HepG2 (cell line): ENCODE results near the gene MXD1. TPM values are rescaled to one million over a fixed set of nuclear protein-coding genes. Genes with fewer than 3 reads are reported as not detected.

ENCODE experiments used
- ASH2L ChIP-seq: fragments of 300-600, 200-600 bp; sonication (generic); IDR thresholded peaks from 2 replicates; pipeline ENCODE4 v1.7.0; 2017; ENCODE audit warnings: low read depth, mild to moderate bottlenecking, moderate library complexity, mixed read lengths, low read length; ENCODE audit not compliant: insufficient read length
- BHLHE40 ChIP-seq: IDR thresholded peaks from 2 replicates; pipeline ENCODE4 v1.6.1; 2011; ENCODE audit warnings: low read length, improper control_type of control experiment
- BRCA1 ChIP-seq: sonication (generic); formaldehyde crosslinking; IDR thresholded peaks from 2 replicates; pipeline ENCODE4 v1.4.0; 2020; ENCODE audit warnings: missing genetic modification reagents
- CBX2 ChIP-seq, 2 experiments: fragments of 200-600 bp in 1 of 2; sonication (generic); formaldehyde crosslinking in 1 of 2; IDR thresholded peaks; 2 replicates each; pipeline versions ENCODE4 v1.7.0 to v1.8.1; 2018 to 2022; ENCODE audit warnings: low read depth in 2 of 2, low read length in 1 of 2, mild to moderate bottlenecking in 1 of 2, missing genetic modification reagents in 1 of 2
- HIC2 ChIP-seq: sonication (generic); formaldehyde crosslinking; IDR thresholded peaks from 2 replicates; pipeline ENCODE4 v1.9.0; 2022; ENCODE audit warnings: low read depth, missing genetic modification reagents
- IRF9 ChIP-seq: sonication (generic); formaldehyde crosslinking; IDR thresholded peaks from 2 replicates; pipeline ENCODE4 v1.8.0; 2022; ENCODE audit warnings: missing genetic modification reagents, mild to moderate bottlenecking, borderline replicate concordance
- MAX ChIP-seq: IDR thresholded peaks from 2 replicates; pipeline ENCODE4 v1.6.1; 2012; ENCODE audit warnings: inconsistent platforms
- NFE2L2 ChIP-seq: fragments of 150-350 bp; IDR thresholded peaks from 2 replicates; pipeline ENCODE4 v1.6.1; 2014; ENCODE audit warnings: low read length
- PRDM10 ChIP-seq: sonication (generic); formaldehyde crosslinking; IDR thresholded peaks from 2 replicates; pipeline ENCODE4 v1.4.0; 2020; ENCODE audit warnings: low read depth, missing genetic modification reagents
- TARDBP ChIP-seq: sonication (generic); formaldehyde crosslinking; IDR thresholded peaks from 2 replicates; pipeline ENCODE4 v1.8.0; 2022; ENCODE audit warnings: mild to moderate bottlenecking, missing genetic modification reagents
- YEATS2 ChIP-seq: sonication (generic); formaldehyde crosslinking; IDR thresholded peaks from 2 replicates; pipeline ENCODE4 v1.4.0; 2020; ENCODE audit warnings: missing genetic modification reagents, borderline replicate concordance
- ZNF296 ChIP-seq: sonication (generic); formaldehyde crosslinking; conservative IDR thresholded peaks from 2 replicates; pipeline ENCODE4 v1.5.0; 2020; ENCODE audit warnings: mild to moderate bottlenecking, missing genetic modification reagents
- ZNF350 ChIP-seq: sonication (generic); formaldehyde crosslinking; IDR thresholded peaks from 2 replicates; pipeline ENCODE4 v1.4.0; 2020; ENCODE audit warnings: mild to moderate bottlenecking, low read depth, missing genetic modification reagents, borderline replicate concordance
- ZNF432 ChIP-seq: sonication (generic); formaldehyde crosslinking; IDR thresholded peaks from 2 replicates; pipeline ENCODE4 v1.5.0; 2020; ENCODE audit warnings: missing genetic modification reagents, mild to moderate bottlenecking, borderline replicate concordance
- ZNF503 ChIP-seq: sonication (generic); formaldehyde crosslinking; IDR thresholded peaks from 2 replicates; pipeline ENCODE4 v1.4.0; 2020; ENCODE audit warnings: missing genetic modification reagents
- ZNF589 ChIP-seq: sonication (generic); formaldehyde crosslinking; conservative IDR thresholded peaks from 2 replicates; pipeline ENCODE4 v1.8.0; 2022; ENCODE audit warnings: mild to moderate bottlenecking, moderate library complexity, missing genetic modification reagents
- ZSCAN31 ChIP-seq: sonication (generic); formaldehyde crosslinking; IDR thresholded peaks from 2 replicates; pipeline ENCODE4 v1.5.0; 2020; ENCODE audit warnings: low read depth, mild to moderate bottlenecking, missing genetic modification reagents
- polyA plus RNA-seq, 8 experiments: library from polyadenylated mRNA; depleted of rRNA in 3 of 8; stranded (reverse) in 7 of 8; unstranded in 1 of 8; fragments of >200 nt; fragmentation: Illumina TruSeq in 4 of 8; extraction: Trizol in 4 of 8; gene quantifications; 2 replicates each; pipeline versions ENCODE4 v1.2.1 to v1.2.3, GENCODE V29; 2011 to 2016; ENCODE audit warnings: low read depth in 4 of 8, missing spikeins in 1 of 8, mixed read lengths in 1 of 8; ENCODE audit not compliant: insufficient read depth in 1 of 8
- total RNA-seq, 5 experiments: library from RNA; depleted of rRNA; stranded (reverse); fragments of >200 nt; fragmentation: Illumina TruSeq; extraction: Trizol; gene quantifications; 2 replicates each; pipeline ENCODE4 v1.2.3, GENCODE V29; 2016; ENCODE audit warnings: low read depth in 1 of 5

MXD1 gene
- total and polyA plus RNA-seq, 2 of the 13 experiments (the other 11 are each of a cell fraction or from before 2014, with no cell fraction given) = 6.4 to 14.9 TPM

- TF ChIP-seq PRDM10 (CRISPR knock-in tag) (peak; percentile 82), ZNF589 (CRISPR knock-in tag) (no peak), ZNF296 (CRISPR knock-in tag) (no peak), YEATS2 (0 out of 2 replicates have a peak, but pooled peaks have one; percentile 0), HIC2 (no peak), ZNF432 (CRISPR knock-in tag) (no peak; the same call in 1 of the 2 replicates), IRF9 (CRISPR knock-in tag) (no peak), ZNF350 (peak; percentile 36; the same call in 1 of the 2 replicates), ASH2L (peak; percentile 35), ZNF503 (CRISPR knock-in tag) (no peak), TARDBP (CRISPR knock-in tag) (peak; percentile 58), BHLHE40 (peak; percentile 46; the same call in 1 of the 2 replicates), CBX2 (IDR thresholded peaks at IDR 0.05; ENCODE audit: low read depth, low read length) (no peak), CBX2 (CRISPR knock-in tag; IDR thresholded peaks at IDR 0.05; ENCODE audit: low read depth) (0 out of 2 replicates have a peak, but pooled peaks have one; percentile 46), NFE2L2 (peak; percentile 23; the same call in 1 of the 2 replicates), ZSCAN31 (CRISPR knock-in tag) (peak; percentile 67; the same call in 1 of the 2 replicates), MAX (0 out of 2 replicates have a peak, but pooled peaks have one; percentile 3), BRCA1 (CRISPR knock-in tag) (no peak)
Observed at GRCh38 chr2:69946351-69947324, 31.7 kb downstream of the MXD1 start (continued).
